K562 (cell line): ENCODE results near the gene KIF19. TPM values are rescaled to one million over a fixed set of nuclear protein-coding genes. Genes with fewer than 3 reads are reported as not detected.

Experiments
- ETV6 ChIP-seq, 3 experiments: fragments of 150-350 bp in 1 of 3; sonication (generic) in 1 of 3; formaldehyde crosslinking in 1 of 3; IDR thresholded peaks; 2 replicates each; pipeline versions ENCODE4 v1.6.1 to v1.8.0; 2014 to 2022; ENCODE audit warnings: borderline replicate concordance in 2 of 3, low read depth in 2 of 3, antibody characterized with exemption in 1 of 3, low read length in 1 of 3, mild to moderate bottlenecking in 1 of 3, missing genetic modification reagents in 1 of 3
- FOXK2 ChIP-seq, 2 experiments: fragments of 450-650 bp; IDR thresholded peaks in 1 of 2; conservative IDR thresholded peaks in 1 of 2; 2 replicates each; pipeline ENCODE4 v1.6.1; 2016; ENCODE audit warnings: low read depth in 2 of 2, mild to moderate bottlenecking in 1 of 2
- MLLT1 ChIP-seq, 2 experiments: fragments of 450-650 bp; IDR thresholded peaks; 2 replicates each; pipeline ENCODE4 v1.6.1; 2016
- NCOR1 ChIP-seq: fragments of 450-650 bp; IDR thresholded peaks from 2 replicates; pipeline ENCODE4 v1.6.1; 2016; ENCODE audit warnings: mild to moderate bottlenecking, moderate library complexity
- NEUROD1 ChIP-seq: fragments of 150-350 bp; IDR thresholded peaks from 2 replicates; pipeline ENCODE4 v1.6.1; 2014; ENCODE audit warnings: borderline replicate concordance, low read length, low read depth; ENCODE audit not compliant: partially characterized antibody
- NR2C2 ChIP-seq, 2 experiments: fragments of 200-800 bp in 1 of 2; sonication (Bioruptor generic) in 1 of 2; sonication (generic) in 1 of 2; formaldehyde crosslinking in 1 of 2; IDR thresholded peaks; 2 replicates each; pipeline versions ENCODE4 v1.6.1 to v1.8.0; 2016 to 2022; ENCODE audit warnings: mild to moderate bottlenecking in 1 of 2, missing compliant biosample characterization in 1 of 2, missing genetic modification characterization in 1 of 2, missing genetic modification reagents in 1 of 2
- PCBP1 ChIP-seq: fragments of 200-400 bp; formaldehyde crosslinking; IDR thresholded peaks from 2 replicates; pipeline ENCODE4 v1.6.1; 2018; ENCODE audit warnings: mild to moderate bottlenecking, low read depth, low read length; ENCODE audit not compliant: poor library complexity, severe bottlenecking
- RHOXF2B ChIP-seq: fragments of 250-450 bp; sonication (Bioruptor Pico); conservative IDR thresholded peaks from 2 replicates; pipeline ENCODE4 v1.5.1; 2021
- SMC3 ChIP-seq: conservative IDR thresholded peaks from 2 replicates; pipeline ENCODE4 v1.6.1; 2011; ENCODE audit warnings: low read depth, low read length, improper control_type of control experiment; ENCODE audit not compliant: insufficient read depth
- SOX6 ChIP-seq: fragments of 450-650 bp; IDR thresholded peaks from 2 replicates; pipeline ENCODE4 v1.6.1; 2014; ENCODE audit warnings: mild to moderate bottlenecking
- SREBF1 ChIP-seq: fragments of 150-350 bp; IDR thresholded peaks from 2 replicates; pipeline ENCODE4 v1.6.1; 2014; ENCODE audit warnings: antibody characterized with exemption, low read depth, low read length, borderline replicate concordance
- STAG1 ChIP-seq: sonication (generic); formaldehyde crosslinking; IDR thresholded peaks from 2 replicates; pipeline ENCODE4 v1.5.0; 2020; ENCODE audit warnings: missing genetic modification reagents, borderline replicate concordance
- TAF7 ChIP-seq: fragments of 450-650 bp; IDR thresholded peaks from 2 replicates; pipeline ENCODE4 v1.6.1; 2016; ENCODE audit warnings: missing genetic modification characterization, missing compliant biosample characterization
- TAL1 ChIP-seq: fragments of 450-650 bp; IDR thresholded peaks from 2 replicates; pipeline ENCODE4 v1.6.1; 2016; ENCODE audit warnings: mild to moderate bottlenecking
- ZBTB17 ChIP-seq: fragments of 450-650 bp; formaldehyde crosslinking; IDR thresholded peaks from 2 replicates; pipeline ENCODE4 v1.4.0; 2020; ENCODE audit warnings: mild to moderate bottlenecking
- ZNF3 ChIP-seq: fragments of 250-450 bp; sonication (Bioruptor Pico); IDR thresholded peaks from 2 replicates; pipeline ENCODE4 v1.5.0; 2021; ENCODE audit warnings: mild to moderate bottlenecking, moderate library complexity
- ZNF316 ChIP-seq: fragments of 450-650 bp; IDR thresholded peaks from 2 replicates; pipeline ENCODE4 v1.6.1; 2016
- polyA plus RNA-seq, 8 experiments: library from polyadenylated mRNA; depleted of rRNA in 4 of 8; stranded (reverse) in 5 of 8; unstranded in 3 of 8; fragments of >200 nt; fragmentation: Nextera tagmentation in 2 of 8; fragmentation: Illumina TruSeq in 1 of 8; extraction: Ambion mirVana in 2 of 8; extraction: Trizol in 1 of 8; gene quantifications; 2 replicates each; pipeline versions ENCODE4 v1.2.1 to v1.2.3, GENCODE V29; 2011 to 2014; ENCODE audit warnings: inconsistent platforms in 1 of 8, missing spikeins in 1 of 8
- total RNA-seq, 7 experiments: library from RNA; depleted of rRNA in 6 of 7; stranded (reverse); fragments of >200 nt in 6 of 7; fragmentation: Illumina TruSeq in 2 of 7; extraction: Trizol in 2 of 7; gene quantifications; 2 replicates each; pipeline versions ENCODE4 v1.2.1 to v1.2.3, GENCODE V29; 2011 to 2021; ENCODE audit warnings: low replicate concordance in 1 of 7
- TF ChIP-seq, protein P1 (sequence below): fragments of 250-450 bp; sonication (Bioruptor Pico); IDR thresholded peaks from 2 replicates; pipeline ENCODE4 v1.4.0; 2020; ENCODE audit warnings: mild to moderate bottlenecking, moderate library complexity, borderline replicate concordance
- TF ChIP-seq, protein P2 (sequence below), 2 experiments: fragments of 250-450 bp in 1 of 2; fragments of 450-650 bp in 1 of 2; sonication (Bioruptor Pico) in 1 of 2; IDR thresholded peaks; 2 replicates each; pipeline versions ENCODE4 v1.6.1 to v1.8.0; 2016 to 2021; ENCODE audit warnings: mild to moderate bottlenecking in 2 of 2, moderate library complexity in 2 of 2, missing compliant biosample characterization in 1 of 2, missing genetic modification characterization in 1 of 2

The KIF19 gene
- total and polyA plus RNA-seq, 9 of the 15 experiments (the other 6 are each of a cell fraction or from before 2014, with no cell fraction given), result 0.10 TPM; not detected in 8

DNA sequence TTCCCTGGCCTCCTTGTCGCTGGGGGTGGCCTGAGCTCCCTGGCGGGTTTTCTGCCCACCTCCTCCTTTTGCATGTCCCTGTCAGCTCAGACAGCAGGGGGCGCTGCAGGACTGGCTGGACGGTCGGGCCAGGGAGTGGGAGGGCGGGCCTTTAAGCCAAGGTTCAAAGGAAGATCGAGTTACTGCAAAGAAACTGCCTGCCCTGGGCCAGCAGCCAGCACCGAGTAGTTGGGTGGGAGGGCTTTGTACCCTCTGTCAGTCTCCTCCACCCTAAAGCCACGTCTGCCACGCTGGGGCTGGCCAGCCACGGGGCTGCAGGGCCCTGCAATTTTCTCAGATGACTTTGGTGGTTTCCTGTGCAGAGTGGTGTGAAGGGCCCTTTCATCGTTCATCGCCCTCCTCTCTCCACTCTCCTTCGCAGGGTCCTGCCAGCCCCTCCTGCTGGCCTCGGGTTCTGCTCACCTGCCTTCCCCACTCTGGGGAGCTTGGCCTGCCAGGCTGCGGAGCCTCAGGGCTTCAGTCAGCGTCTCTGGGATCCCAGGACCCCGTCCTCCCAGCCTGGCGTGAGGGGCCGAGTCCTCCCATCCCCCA lies 53.6 kb downstream of the KIF19 start (continued):
- TF ChIP-seq ETV6 (IDR thresholded peaks at IDR 0.05; ENCODE audit: borderline replicate concordance in 1 of 2, low read depth in 2 of 2, low read length in 1 of 2) (no peak), ETV6 (CRISPR knock-in tag; IDR thresholded peaks at IDR 0.05; ENCODE audit: borderline replicate concordance) (no peak), RHOXF2B (CRISPR knock-in tag) (no peak), TAL1 (no peak), STAG1 (CRISPR knock-in tag) (peak; percentile 98), MLLT1 (IDR thresholded peaks at IDR 0.05) (no peak), TAF7 (tag) (no peak), SMC3 (peak; percentile 99), PCBP1 (no peak), ZBTB17 (CRISPR knock-in tag) (0 out of 2 replicates have a peak, but pooled peaks have one; percentile 13), FOXK2 (conservative IDR thresholded peaks at IDR 0.05 in 1 of 2, IDR thresholded peaks at IDR 0.05 in 1 of 2; ENCODE audit: low read depth in 2 of 2) (no peak), NCOR1 (no peak), SOX6 (no peak), NEUROD1 (no peak), ZNF3 (CRISPR knock-in tag) (no peak), NR2C2 (CRISPR knock-in tag; IDR thresholded peaks at IDR 0.05) (no peak), NR2C2 (tag; IDR thresholded peaks at IDR 0.05) (peak; percentile 19; the same call in 1 of the 2 replicates), ZNF316 (no peak), SREBF1 (no peak)
- TF ChIP-seq, protein P1, sequence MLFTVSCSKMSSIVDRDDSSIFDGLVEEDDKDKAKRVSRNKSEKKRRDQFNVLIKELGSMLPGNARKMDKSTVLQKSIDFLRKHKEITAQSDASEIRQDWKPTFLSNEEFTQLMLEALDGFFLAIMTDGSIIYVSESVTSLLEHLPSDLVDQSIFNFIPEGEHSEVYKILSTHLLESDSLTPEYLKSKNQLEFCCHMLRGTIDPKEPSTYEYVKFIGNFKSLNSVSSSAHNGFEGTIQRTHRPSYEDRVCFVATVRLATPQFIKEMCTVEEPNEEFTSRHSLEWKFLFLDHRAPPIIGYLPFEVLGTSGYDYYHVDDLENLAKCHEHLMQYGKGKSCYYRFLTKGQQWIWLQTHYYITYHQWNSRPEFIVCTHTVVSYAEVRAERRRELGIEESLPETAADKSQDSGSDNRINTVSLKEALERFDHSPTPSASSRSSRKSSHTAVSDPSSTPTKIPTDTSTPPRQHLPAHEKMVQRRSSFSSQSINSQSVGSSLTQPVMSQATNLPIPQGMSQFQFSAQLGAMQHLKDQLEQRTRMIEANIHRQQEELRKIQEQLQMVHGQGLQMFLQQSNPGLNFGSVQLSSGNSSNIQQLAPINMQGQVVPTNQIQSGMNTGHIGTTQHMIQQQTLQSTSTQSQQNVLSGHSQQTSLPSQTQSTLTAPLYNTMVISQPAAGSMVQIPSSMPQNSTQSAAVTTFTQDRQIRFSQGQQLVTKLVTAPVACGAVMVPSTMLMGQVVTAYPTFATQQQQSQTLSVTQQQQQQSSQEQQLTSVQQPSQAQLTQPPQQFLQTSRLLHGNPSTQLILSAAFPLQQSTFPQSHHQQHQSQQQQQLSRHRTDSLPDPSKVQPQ (CRISPR knock-in tag), result no peak
- TF ChIP-seq, protein P2, sequence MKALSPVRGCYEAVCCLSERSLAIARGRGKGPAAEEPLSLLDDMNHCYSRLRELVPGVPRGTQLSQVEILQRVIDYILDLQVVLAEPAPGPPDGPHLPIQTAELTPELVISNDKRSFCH (CRISPR knock-in tag; IDR thresholded peaks at IDR 0.05), result no peak
- TF ChIP-seq, protein P2 (tag; IDR thresholded peaks at IDR 0.05), result no peak
